GM13976 (cell line): ENCODE results near the gene DIAPH2.

Experiments used
- DNase-seq: peaks from one replicate; pipeline ENCODE4 v3.0.0; 2012; ENCODE audit warnings: low spot score
- in situ Hi-C: fragments of 300-500 bp; cut with MboI; formaldehyde crosslinking; loops from one replicate; pipeline ENCODE4 v1.12.0; 2022; ENCODE audit warnings: low sequenced_read_pairs, mixed read lengths, inconsistent platforms; ENCODE audit not compliant: unreplicated experiment
- TF ChIP-seq, protein P1 (sequence below): IDR thresholded peaks from 2 replicates; pipeline ENCODE4 v1.5.1; 2012; ENCODE audit warnings: borderline replicate concordance, mild to moderate bottlenecking; ENCODE audit not compliant: insufficient read depth; ENCODE audit errors: extremely low read depth, missing control alignments, control extremely low read depth

DIAPH2 gene

DNA sequence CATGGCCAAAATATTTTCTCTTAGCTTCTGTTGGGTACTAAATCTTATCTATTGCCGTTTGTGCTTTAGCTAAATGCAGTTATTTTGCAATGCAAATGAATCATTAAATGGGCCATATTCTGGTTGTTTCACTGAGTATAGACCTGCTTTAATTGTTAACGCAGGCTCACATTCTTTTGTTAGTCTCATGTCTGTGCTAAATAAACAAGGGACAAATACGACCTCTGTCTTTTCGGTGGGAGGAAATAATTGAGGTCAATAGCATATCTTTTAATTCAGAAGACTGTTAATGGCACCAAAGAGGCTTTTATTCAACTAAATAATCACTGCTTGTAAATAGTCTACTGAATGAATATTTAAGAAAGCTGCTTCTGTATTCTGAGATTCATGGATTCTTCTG is 76.9 kb downstream of the DIAPH2 start:
- in situ Hi-C loops, result no loop called here
- TF ChIP-seq, protein P1, sequence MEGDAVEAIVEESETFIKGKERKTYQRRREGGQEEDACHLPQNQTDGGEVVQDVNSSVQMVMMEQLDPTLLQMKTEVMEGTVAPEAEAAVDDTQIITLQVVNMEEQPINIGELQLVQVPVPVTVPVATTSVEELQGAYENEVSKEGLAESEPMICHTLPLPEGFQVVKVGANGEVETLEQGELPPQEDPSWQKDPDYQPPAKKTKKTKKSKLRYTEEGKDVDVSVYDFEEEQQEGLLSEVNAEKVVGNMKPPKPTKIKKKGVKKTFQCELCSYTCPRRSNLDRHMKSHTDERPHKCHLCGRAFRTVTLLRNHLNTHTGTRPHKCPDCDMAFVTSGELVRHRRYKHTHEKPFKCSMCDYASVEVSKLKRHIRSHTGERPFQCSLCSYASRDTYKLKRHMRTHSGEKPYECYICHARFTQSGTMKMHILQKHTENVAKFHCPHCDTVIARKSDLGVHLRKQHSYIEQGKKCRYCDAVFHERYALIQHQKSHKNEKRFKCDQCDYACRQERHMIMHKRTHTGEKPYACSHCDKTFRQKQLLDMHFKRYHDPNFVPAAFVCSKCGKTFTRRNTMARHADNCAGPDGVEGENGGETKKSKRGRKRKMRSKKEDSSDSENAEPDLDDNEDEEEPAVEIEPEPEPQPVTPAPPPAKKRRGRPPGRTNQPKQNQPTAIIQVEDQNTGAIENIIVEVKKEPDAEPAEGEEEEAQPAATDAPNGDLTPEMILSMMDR, result no peak
- no peak for DNase-seq

DNA sequence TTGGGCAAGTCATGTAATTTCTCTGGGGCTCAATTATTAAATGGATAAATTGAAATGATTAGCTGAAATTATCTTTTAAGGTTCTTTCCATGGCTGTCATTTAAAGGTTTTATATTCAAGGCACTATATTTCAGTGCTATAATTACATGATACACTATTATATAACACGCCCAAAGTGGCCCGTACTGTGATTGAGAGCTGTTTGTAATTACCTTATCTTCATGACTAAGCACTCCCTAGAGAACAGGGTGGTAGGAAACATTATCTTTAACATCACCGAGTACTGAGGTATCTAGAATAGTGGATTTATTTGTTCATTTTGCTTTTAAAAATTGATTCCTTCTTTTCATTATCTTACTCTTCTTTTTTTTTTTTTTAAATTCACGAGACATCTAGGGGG is 79.0 kb downstream of the DIAPH2 start:
- in situ Hi-C loops, result no loop called here
- no peak for DNase-seq

DNA sequence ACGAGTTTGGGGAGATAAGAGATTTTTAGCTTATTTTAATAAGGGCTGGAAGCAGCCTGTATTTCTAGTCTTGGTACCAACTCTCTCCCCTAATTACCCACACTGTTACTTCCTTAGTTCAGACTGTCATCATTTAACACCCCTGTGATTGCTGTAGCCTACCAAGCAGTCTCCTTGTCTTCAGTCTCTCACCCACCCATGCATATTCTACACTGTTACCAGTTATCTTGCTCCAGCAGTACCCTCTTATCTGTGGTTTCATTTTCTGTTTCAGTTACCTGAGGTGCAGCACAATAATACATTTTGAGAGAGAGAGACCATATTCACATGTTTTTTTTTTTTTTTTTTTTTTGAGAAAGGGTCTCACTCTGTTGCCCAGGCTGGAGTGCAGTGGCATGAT is 80.2 kb downstream of the DIAPH2 start:
- TF ChIP-seq, protein P1, result no peak
- DNase-seq, result no peak
- in situ Hi-C loops, result no loop called here

More for the DNA sequence above, 79.0 kb downstream of the DIAPH2 start:
- TF ChIP-seq, protein P1, result no peak

DNA sequence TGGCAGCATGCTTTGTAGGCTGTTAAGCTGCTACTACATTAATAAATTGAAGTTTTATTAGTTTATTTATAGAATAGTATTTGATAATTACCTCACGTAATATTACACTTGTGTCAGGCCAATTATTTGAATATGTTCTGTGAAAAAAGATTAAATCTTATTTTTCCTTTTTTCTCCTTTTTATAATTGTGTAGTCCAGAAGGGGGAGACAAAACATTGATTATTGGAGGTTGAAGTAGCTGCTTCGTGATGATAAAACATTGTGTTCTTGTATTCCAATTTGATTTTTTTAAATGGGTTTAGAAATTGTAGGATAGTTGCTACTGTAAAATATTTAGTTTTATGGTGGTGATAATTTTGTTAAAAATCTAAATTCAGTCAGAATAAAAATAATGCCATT is 85.7 kb downstream of the DIAPH2 start:
- DNase-seq, result no peak
- in situ Hi-C loops, result no loop called here
- TF ChIP-seq, protein P1, result peak; percentile 8

DNA sequence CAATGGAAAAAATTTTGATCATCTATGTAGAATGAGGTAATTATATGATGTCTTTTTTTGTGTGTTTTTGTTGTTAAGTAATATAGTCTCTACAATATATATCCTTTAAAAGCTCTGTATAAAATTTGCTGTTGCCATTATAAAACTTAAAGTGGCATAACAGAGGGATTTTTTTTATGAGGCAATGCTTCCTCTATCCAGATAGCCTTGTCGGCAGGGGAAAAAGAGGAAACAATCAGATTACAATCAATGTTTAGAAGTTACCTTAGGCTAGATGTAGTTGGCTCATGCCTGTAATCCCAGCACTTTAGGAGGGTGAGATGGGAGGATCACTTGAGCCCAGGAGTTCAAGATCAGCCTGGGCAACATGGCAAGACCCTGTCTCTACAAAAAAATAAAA is 86.8 kb downstream of the DIAPH2 start:
- no peak for DNase-seq
- in situ Hi-C loops, result no loop called here
- TF ChIP-seq, protein P1, result no peak

DNA sequence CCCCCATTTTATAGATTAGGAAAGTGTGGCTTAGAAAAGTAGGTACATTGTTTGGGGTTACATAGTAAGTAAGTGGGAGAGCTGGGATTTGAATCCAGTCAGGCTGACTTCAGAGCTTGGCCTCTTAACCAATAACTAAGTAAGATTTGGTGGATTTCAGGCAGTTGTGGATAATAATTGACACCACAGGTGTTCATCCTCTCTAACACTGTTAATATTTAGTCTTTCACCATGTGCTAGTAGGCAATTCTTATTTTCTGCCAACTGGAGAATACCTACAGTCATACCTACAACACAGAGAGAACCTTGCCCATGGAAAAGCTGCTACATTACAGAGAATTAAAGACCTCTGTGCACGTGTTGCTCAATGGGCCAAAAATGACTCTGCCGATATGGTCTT is 89.5 kb downstream of the DIAPH2 start:
- DNase-seq, result no peak
- in situ Hi-C loops, result no loop called here
- TF ChIP-seq, protein P1, result no peak

DNA sequence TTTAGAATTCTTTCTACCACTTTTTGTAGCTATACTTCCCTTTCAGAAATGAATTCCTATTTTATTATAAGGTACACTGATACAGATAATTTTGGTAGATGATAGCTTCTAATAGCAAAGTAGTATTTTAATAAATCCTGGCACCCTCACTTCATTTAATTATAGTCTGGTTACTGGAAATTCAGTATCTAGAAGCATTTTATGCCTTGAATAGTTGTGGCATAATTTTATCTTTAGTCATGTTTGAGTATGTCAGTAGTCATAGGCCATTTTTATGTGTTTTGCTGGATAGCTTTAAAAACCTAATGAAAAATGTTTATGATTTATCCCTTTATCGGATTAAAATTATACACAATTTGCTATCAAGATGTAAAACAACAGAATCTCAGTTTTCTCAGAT is 92.3 kb downstream of the DIAPH2 start:
- DNase-seq, result no peak
- TF ChIP-seq, protein P1, result no peak
- in situ Hi-C loops, result loop anchor here (25.0 kb wide), 1 partner anchor 910 kb away; no protein-coding TSS in a partner anchor
